Liver (tissue), 9 donors: ENCODE data around the gene OFD1. TPM values are rescaled to one million over a fixed set of nuclear protein-coding genes. Genes with fewer than 3 reads are reported as not detected.

ENCODE experiments used
- DNase-seq: peaks from one replicate; pipeline ENCODE4 v3.0.0-alpha.2; 2017; ENCODE audit warnings: low spot score
- H3K27ac ChIP-seq, 2 donors: one replicate each; pipeline ENCODE4 v1.7.0; 2013; ENCODE audit warnings: inconsistent platforms in 2 of 2, low read length in 2 of 2, control low read depth in 1 of 2, low read depth in 1 of 2, mild to moderate bottlenecking in 1 of 2
- H3K27me3 ChIP-seq, 4 donors: one replicate each; pipeline versions ENCODE4 v1.6.1 to v1.7.0; 2013; ENCODE audit warnings: low read length in 3 of 4, inconsistent platforms in 1 of 4, mild to moderate bottlenecking in 1 of 4, moderate library complexity in 1 of 4; ENCODE audit not compliant: control insufficient read depth in 4 of 4, insufficient read depth in 4 of 4
- H3K36me3 ChIP-seq, 4 donors: one replicate each; pipeline versions ENCODE4 v1.6.1 to v1.7.0; 2013; ENCODE audit warnings: low read length in 3 of 4, mild to moderate bottlenecking in 3 of 4, low read depth in 1 of 4, moderate library complexity in 1 of 4; ENCODE audit not compliant: control insufficient read depth in 4 of 4, insufficient read depth in 3 of 4
- H3K4me1 ChIP-seq, 4 donors: one replicate each; pipeline versions ENCODE4 v1.6.1 to v1.7.0; 2013; ENCODE audit warnings: low read length in 3 of 4, mild to moderate bottlenecking in 3 of 4, moderate library complexity in 1 of 4; ENCODE audit not compliant: control insufficient read depth in 4 of 4, insufficient read depth in 4 of 4
- H3K4me3 ChIP-seq, 3 donors: one replicate each; pipeline versions ENCODE4 v1.6.1 to v1.7.0; 2013; ENCODE audit warnings: low read length in 3 of 3, control low read depth in 1 of 3, low read depth in 1 of 3, mild to moderate bottlenecking in 1 of 3
- H3K9ac ChIP-seq, 2 donors: one replicate each; pipeline ENCODE4 v1.7.0; 2013; ENCODE audit warnings: low read length in 2 of 2, mild to moderate bottlenecking in 2 of 2, moderate library complexity in 2 of 2, control low read depth in 1 of 2, low read depth in 1 of 2
- H3K9me3 ChIP-seq, 4 donors: one replicate each; pipeline versions ENCODE4 v1.6.1 to v1.7.0; 2013; ENCODE audit warnings: low read length in 3 of 4; ENCODE audit not compliant: control insufficient read depth in 4 of 4
- ATF3 ChIP-seq: IDR thresholded peaks from 2 replicates; pipeline ENCODE4 v1.6.1; 2016; ENCODE audit warnings: antibody characterized with exemption
- CTCF ChIP-seq: fragments of 150-350 bp; IDR thresholded peaks from 2 replicates; pipeline ENCODE4 v1.5.1; 2017; ENCODE audit warnings: improper control_type of control experiment, low read depth, low read length; ENCODE audit not compliant: missing input control
- EGR1 ChIP-seq, 2 donors: IDR thresholded peaks; 2 replicates each; pipeline ENCODE4 v1.6.1; 2016 to 2018; ENCODE audit warnings: antibody characterized with exemption in 2 of 2, low read depth in 2 of 2
- FOXA1 ChIP-seq: IDR thresholded peaks from 2 replicates; pipeline ENCODE4 v1.6.1; 2016; ENCODE audit warnings: antibody characterized with exemption
- GABPA ChIP-seq, 2 donors: IDR thresholded peaks in 1 of 2; conservative IDR thresholded peaks in 1 of 2; 2 replicates each; pipeline ENCODE4 v1.6.1; 2016; ENCODE audit warnings: antibody characterized with exemption in 2 of 2, mild to moderate bottlenecking in 1 of 2, moderate library complexity in 1 of 2
- HNF4A ChIP-seq, 2 donors: conservative IDR thresholded peaks; 2 replicates each; pipeline ENCODE4 v1.6.1; 2016; ENCODE audit warnings: antibody characterized with exemption in 2 of 2, mild to moderate bottlenecking in 2 of 2
- HNF4G ChIP-seq: IDR thresholded peaks from 2 replicates; pipeline ENCODE4 v1.6.1; 2016; ENCODE audit warnings: antibody characterized with exemption
- JUND ChIP-seq, 2 donors: IDR thresholded peaks; 2 replicates each; pipeline ENCODE4 v1.6.1; 2016; ENCODE audit warnings: antibody characterized with exemption in 2 of 2
- NR2F2 ChIP-seq: IDR thresholded peaks from 2 replicates; pipeline ENCODE4 v1.6.1; 2016; ENCODE audit warnings: antibody characterized with exemption
- RAD21 ChIP-seq, 2 donors: IDR thresholded peaks; 2 replicates each; pipeline ENCODE4 v1.6.1; 2016; ENCODE audit warnings: antibody characterized with exemption in 2 of 2, mild to moderate bottlenecking in 2 of 2
- RXRA ChIP-seq, 2 donors: IDR thresholded peaks; 2 replicates each; pipeline ENCODE4 v1.6.1; 2017 to 2018; ENCODE audit warnings: antibody characterized with exemption in 2 of 2, mild to moderate bottlenecking in 1 of 2
- SP1 ChIP-seq: IDR thresholded peaks from 2 replicates; pipeline ENCODE4 v1.6.1; 2018; ENCODE audit warnings: antibody characterized with exemption, mild to moderate bottlenecking
- TAF1 ChIP-seq: conservative IDR thresholded peaks from 2 replicates; pipeline ENCODE4 v1.6.1; 2016; ENCODE audit warnings: antibody characterized with exemption, mild to moderate bottlenecking
- ZBTB33 ChIP-seq: IDR thresholded peaks from 2 replicates; pipeline ENCODE4 v1.6.1; 2016; ENCODE audit warnings: antibody characterized with exemption
- WGBS: extraction: QIAGEN DNeasy Blood & Tissue Kit; methylation state at CpG from one replicate; pipeline ENCODE4 v1.1.7; 2013; 5-methylcytosine and 5-hydroxymethylcytosine counted together
- polyA plus RNA-seq, 2 donors: library from polyadenylated mRNA; stranded (reverse) in 1 of 2; unstranded in 1 of 2; fragments of 200-250 nt in 1 of 2; fragments of >200 nt in 1 of 2; fragmentation: Nextera tagmentation in 1 of 2; extraction: Ambion mirVana in 1 of 2; gene quantifications; one replicate each; pipeline versions ENCODE4 v1.2.1 to v1.2.3, GENCODE V29; 2013 to 2015
- total RNA-seq, 2 donors: library from RNA; depleted of rRNA; stranded (reverse); fragments of >200 nt; gene quantifications; one replicate each; pipeline ENCODE4 v1.2.3, GENCODE V29; 2014
- TF ChIP-seq, protein P1 (sequence below): IDR thresholded peaks from 2 replicates; pipeline ENCODE4 v1.6.1; 2016; ENCODE audit warnings: antibody characterized with exemption, mild to moderate bottlenecking
- donor health status: healthy.
- donor health status: healthy.
- donor health status: healthy.
- donor health status: healthy.
- donor health status: healthy.

OFD1 gene
- total and polyA plus RNA-seq, 4 donors: 2.9 to 15.7 (median 9.6) TPM

DNA sequence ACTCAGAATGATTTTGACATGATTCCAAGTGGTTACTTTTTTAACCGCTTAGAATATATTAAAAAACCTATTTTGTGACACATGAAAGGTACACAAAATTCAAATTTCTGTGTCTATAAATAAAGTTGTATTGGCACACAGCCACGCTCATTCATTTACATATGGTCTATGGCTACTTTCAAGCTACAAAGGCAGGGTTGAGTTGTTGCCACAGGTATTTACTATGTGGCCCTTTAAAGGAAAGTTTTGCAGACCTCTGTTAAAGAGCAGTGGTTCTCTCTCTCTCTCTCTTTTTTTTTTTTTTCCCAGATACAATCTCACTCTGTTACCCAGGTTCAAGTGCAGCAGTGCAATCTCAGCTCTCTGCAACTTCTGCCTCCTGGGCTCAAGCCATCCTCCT lies 59.3 kb downstream of the OFD1 start:
- no peak for DNase-seq
- Histone ChIP-seq H3K4me1 (no peaks in the 10 kb centered on the region), H3K27ac (no peak overlapping the region), H3K27me3 (peaks cover 0 to 3% (median 0%) of the 10 kb centered on the region in 4 donors), H3K9ac (no peak overlapping the region), H3K9me3 (no peaks in the 10 kb centered on the region), H3K4me3 (no peak overlapping the region), H3K36me3 (no peaks in the 10 kb centered on the region)
- TF ChIP-seq TAF1 (no peak), FOXA1 (no peak), CTCF (no peak), HNF4A (conservative IDR thresholded peaks at IDR 0.05) (no peak)
- WGBS: 86% methylated on average over 2 of the region's 2 CpGs

GRCh38 chrX:13794417-13794816 lies 59.9 kb downstream of the OFD1 start:
- H3K36me3 ChIP-seq: no peaks in the 10 kb centered on the region
- H3K4me3 ChIP-seq: no peak overlapping the region
- no peak for DNase-seq
- no peaks in the 10 kb centered on the region for H3K4me1 ChIP-seq
- TF ChIP-seq, protein P1, sequence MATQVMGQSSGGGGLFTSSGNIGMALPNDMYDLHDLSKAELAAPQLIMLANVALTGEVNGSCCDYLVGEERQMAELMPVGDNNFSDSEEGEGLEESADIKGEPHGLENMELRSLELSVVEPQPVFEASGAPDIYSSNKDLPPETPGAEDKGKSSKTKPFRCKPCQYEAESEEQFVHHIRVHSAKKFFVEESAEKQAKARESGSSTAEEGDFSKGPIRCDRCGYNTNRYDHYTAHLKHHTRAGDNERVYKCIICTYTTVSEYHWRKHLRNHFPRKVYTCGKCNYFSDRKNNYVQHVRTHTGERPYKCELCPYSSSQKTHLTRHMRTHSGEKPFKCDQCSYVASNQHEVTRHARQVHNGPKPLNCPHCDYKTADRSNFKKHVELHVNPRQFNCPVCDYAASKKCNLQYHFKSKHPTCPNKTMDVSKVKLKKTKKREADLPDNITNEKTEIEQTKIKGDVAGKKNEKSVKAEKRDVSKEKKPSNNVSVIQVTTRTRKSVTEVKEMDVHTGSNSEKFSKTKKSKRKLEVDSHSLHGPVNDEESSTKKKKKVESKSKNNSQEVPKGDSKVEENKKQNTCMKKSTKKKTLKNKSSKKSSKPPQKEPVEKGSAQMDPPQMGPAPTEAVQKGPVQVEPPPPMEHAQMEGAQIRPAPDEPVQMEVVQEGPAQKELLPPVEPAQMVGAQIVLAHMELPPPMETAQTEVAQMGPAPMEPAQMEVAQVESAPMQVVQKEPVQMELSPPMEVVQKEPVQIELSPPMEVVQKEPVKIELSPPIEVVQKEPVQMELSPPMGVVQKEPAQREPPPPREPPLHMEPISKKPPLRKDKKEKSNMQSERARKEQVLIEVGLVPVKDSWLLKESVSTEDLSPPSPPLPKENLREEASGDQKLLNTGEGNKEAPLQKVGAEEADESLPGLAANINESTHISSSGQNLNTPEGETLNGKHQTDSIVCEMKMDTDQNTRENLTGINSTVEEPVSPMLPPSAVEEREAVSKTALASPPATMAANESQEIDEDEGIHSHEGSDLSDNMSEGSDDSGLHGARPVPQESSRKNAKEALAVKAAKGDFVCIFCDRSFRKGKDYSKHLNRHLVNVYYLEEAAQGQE: no peak
- TF ChIP-seq FOXA1: no peak
- no peak for TF ChIP-seq TAF1
- no peak for TF ChIP-seq HNF4A (conservative IDR thresholded peaks at IDR 0.05)
- TF ChIP-seq JUND (IDR thresholded peaks at IDR 0.05): no peak
- no peak for TF ChIP-seq RAD21 (IDR thresholded peaks at IDR 0.05)
- no peak for TF ChIP-seq NR2F2
- no peak for TF ChIP-seq EGR1 (IDR thresholded peaks at IDR 0.05; ENCODE audit: low read depth in 2 of 2)
- no peak for TF ChIP-seq SP1
- TF ChIP-seq ATF3: no peak
- TF ChIP-seq GABPA (IDR thresholded peaks at IDR 0.05 in 1 of 2, conservative IDR thresholded peaks at IDR 0.05 in 1 of 2): no peak
- no peak for TF ChIP-seq RXRA (IDR thresholded peaks at IDR 0.05)
- TF ChIP-seq ZBTB33: no peak
- no peak for TF ChIP-seq HNF4G
- no peaks in the 10 kb centered on the region for H3K9me3 ChIP-seq
- H3K27ac ChIP-seq: no peak overlapping the region
- no peak overlapping the region for H3K9ac ChIP-seq
- H3K27me3 ChIP-seq: peaks cover 0 to 3% (median 0%) of the 10 kb centered on the region in 4 donors
- 92% methylated on average over 10 of the region's 10 CpGs for WGBS
